CD4-positive, alpha-beta T cell (primary cell): Measurements from ENCODE around the gene PPP6R2. TPM values are rescaled to one million over a fixed set of nuclear protein-coding genes. Genes with fewer than 3 reads are reported as not detected.
A peak's percentile ranks its signal among the peaks of the same experiment; 100 is the strongest.

Experiments
- ATAC-seq: fragments of 200-7000 bp; cut with Tn5 transposase; one replicate; pipeline ENCODE4 v1.10.0; 2022; ENCODE audit warnings: mild to moderate bottlenecking; ENCODE audit not compliant: poor library complexity
- CTCF ChIA-PET: fragments of 350-600 bp; sonication (Branson Sonifier 250); formaldehyde crosslinking; loops from one replicate; lab custom pipeline; 2021; ENCODE audit warnings: antibody characterized with exemption, inconsistent platforms; lab: Charles Lee
- POLR2A ChIA-PET: fragments of 350-600 bp; sonication (Branson Sonifier 250); formaldehyde crosslinking; loops from one replicate; lab custom pipeline; 2021; ENCODE audit warnings: antibody characterized with exemption, inconsistent platforms; lab: Charles Lee
- DNase-seq, 14 experiments: peaks; one replicate each; pipeline ENCODE4 v3.0.0-alpha.2; 2013 to 2020; ENCODE audit warnings: mixed read lengths in 2 of 14
- H3K27ac ChIP-seq, 2 donors: one replicate each; pipeline versions ENCODE4 v1.5.1 to v1.7.0; 2013; ENCODE audit warnings: low read length in 2 of 2, low read depth in 1 of 2, mild to moderate bottlenecking in 1 of 2
- H3K27me3 ChIP-seq, 2 experiments: 1 replicate in 1 of 2; 2 replicates in 1 of 2; pipeline versions ENCODE4 v1.6.1 to v1.7.0; 2013; ENCODE audit warnings: low read length in 2 of 2, control low read depth in 1 of 2, mild to moderate bottlenecking in 1 of 2, moderate library complexity in 1 of 2; ENCODE audit not compliant: insufficient read depth in 2 of 2, control insufficient read depth in 1 of 2
- H3K36me3 ChIP-seq: one replicate; pipeline ENCODE4 v1.6.1; 2013; ENCODE audit warnings: low read length, control low read depth; ENCODE audit not compliant: insufficient read depth
- H3K4me1 ChIP-seq: one replicate; pipeline ENCODE4 v1.6.1; 2013; ENCODE audit warnings: low read length, control low read depth; ENCODE audit not compliant: insufficient read depth
- H3K4me3 ChIP-seq: one replicate; pipeline ENCODE4 v1.5.1; 2013; ENCODE audit warnings: mild to moderate bottlenecking, low read length, moderate library complexity
- H3K9me3 ChIP-seq, 2 experiments: 1 replicate in 1 of 2; 2 replicates in 1 of 2; pipeline versions ENCODE4 v1.6.1 to v1.7.0; 2013; ENCODE audit warnings: low read length in 2 of 2, mild to moderate bottlenecking in 2 of 2, control low read depth in 1 of 2, moderate library complexity in 1 of 2; ENCODE audit not compliant: control insufficient read depth in 1 of 2, insufficient read depth in 1 of 2
- H3K27ac Mint-ChIP-seq: one replicate; pipeline ENCODE4 v1.8.0; 2020; ENCODE audit warnings: mixed read lengths
- H3K27me3 Mint-ChIP-seq: one replicate; pipeline ENCODE4 v1.8.0; 2021; ENCODE audit warnings: mixed read lengths
- H3K36me3 Mint-ChIP-seq: one replicate; pipeline ENCODE4 v1.8.0; 2021; ENCODE audit warnings: low read depth, mixed read lengths
- H3K4me1 Mint-ChIP-seq: one replicate; pipeline ENCODE4 v1.8.0; 2021; ENCODE audit warnings: low read depth, mixed read lengths
- H3K4me3 Mint-ChIP-seq: one replicate; pipeline ENCODE4 v1.8.0; 2020; ENCODE audit warnings: mild to moderate bottlenecking, mixed read lengths
- H3K9me3 Mint-ChIP-seq: one replicate; pipeline ENCODE4 v1.8.0; 2020; ENCODE audit warnings: mixed read lengths
- CTCF ChIP-seq: fragments of 200-600 bp; IDR thresholded peaks from one replicate; pipeline ENCODE4 v1.8.0; 2022; ENCODE audit warnings: antibody characterized with exemption, mild to moderate bottlenecking
- intact Hi-C, 2 experiments: fragments of 100-400 bp; cut with DNase I in 1 of 2; cut with micrococcal nuclease in 1 of 2; formaldehyde crosslinking; loops; one replicate each; pipeline versions ENCODE4 v1.15.1 to v1.9.0; 2023 to 2025; cut with DNase I, micrococcal nuclease
- total RNA-seq, 174 experiments: library from RNA in 2 of 174; stranded (reverse) in 2 of 174; gene quantifications; one replicate each; pipeline ENCODE4 v1.2.3 and lab custom pipeline; 2021 to 2026

Gene PPP6R2
- total RNA-seq, 2 experiments from 2014 or later, result 47.1 to 48.0 TPM

- no peak for TF ChIP-seq CTCF
- POLR2A ChIA-PET, result no interaction called here
- Histone ChIP-seq H3K9me3 (peaks cover 0 to 14% of the 10 kb centered on the region in 2 experiments), H3K36me3 (no peaks in the 10 kb centered on the region), H3K4me1 (peaks cover under 1% of the 10 kb centered on the region), H3K27me3 (peaks cover 29 to 35% of the 10 kb centered on the region in 2 experiments), H3K27ac (no peak overlapping the region), H3K4me3 (no peak overlapping the region)
- no peaks in the 10 kb centered on the region for H3K36me3 Mint-ChIP-seq
- no peak overlapping the region for H3K27ac Mint-ChIP-seq
- peak overlapping the region; percentile 15 for H3K4me3 Mint-ChIP-seq
- CTCF ChIA-PET, result no interaction called here
- H3K4me1 Mint-ChIP-seq, result no peaks in the 10 kb centered on the region
- H3K27me3 Mint-ChIP-seq, result peaks cover 36% of the 10 kb centered on the region
- no peaks in the 10 kb centered on the region for H3K9me3 Mint-ChIP-seq
- intact Hi-C loops, result no loop called here
- no peak for ATAC-seq
- DNase-seq, result no peak
These were observed 42.4 kb upstream of the PPP6R2 start for GRCh38 chr22:50300620-50301257.

GRCh38 chr22:50301581-50301991 is 41.5 kb upstream of the PPP6R2 start:
- no peak for TF ChIP-seq CTCF
- Histone ChIP-seq H3K36me3 (no peaks in the 10 kb centered on the region), H3K4me3 (no peak overlapping the region), H3K4me1 (peaks cover 9% of the 10 kb centered on the region), H3K9me3 (peaks cover 0 to 16% of the 10 kb centered on the region in 2 experiments), H3K27me3 (peaks cover 37 to 40% of the 10 kb centered on the region in 2 experiments), H3K27ac (no peak overlapping the region)
- intact Hi-C loops, result no loop called here
- Mint-ChIP-seq H3K4me3 (no peak overlapping the region), H3K27ac (no peak overlapping the region), H3K4me1 (no peaks in the 10 kb centered on the region), H3K9me3 (no peaks in the 10 kb centered on the region), H3K36me3 (no peaks in the 10 kb centered on the region), H3K27me3 (peaks cover 43% of the 10 kb centered on the region)
- DNase-seq (no peak), ATAC-seq (no peak)
- ChIA-PET POLR2A (no interaction called here), CTCF (no interaction called here)

- no peak for TF ChIP-seq CTCF
- Histone ChIP-seq H3K9me3 (peaks cover 0 to 18% of the 10 kb centered on the region in 2 experiments), H3K36me3 (no peaks in the 10 kb centered on the region), H3K4me3 (no peak overlapping the region), H3K4me1 (peaks cover 14% of the 10 kb centered on the region), H3K27me3 (peaks cover 42 to 44% of the 10 kb centered on the region in 2 experiments), H3K27ac (no peak overlapping the region)
- DNase-seq (peak in 2 of 14 experiments; percentile 55 to 66), ATAC-seq (no peak)
- H3K9me3 Mint-ChIP-seq, result no peaks in the 10 kb centered on the region
- intact Hi-C loops, result no loop called here
- no peaks in the 10 kb centered on the region for H3K4me1 Mint-ChIP-seq
- ChIA-PET POLR2A (no interaction called here), CTCF (no interaction called here)
- H3K4me3 Mint-ChIP-seq, result no peak overlapping the region
- H3K27ac Mint-ChIP-seq, result no peak overlapping the region
- H3K36me3 Mint-ChIP-seq, result no peaks in the 10 kb centered on the region
- H3K27me3 Mint-ChIP-seq, result peaks cover 43% of the 10 kb centered on the region
These were observed 41.0 kb upstream of the PPP6R2 start for GRCh38 chr22:50302041-50302541.
